Activated T-cell treated with anti-CD3 and anti-CD28 coated beads for 24 hours (primary cell): ENCODE data around the gene IL16.
"Not testable (repeated sequence)": the region's sequence is repeated elsewhere in the genome, so short reads cannot be mapped to it uniquely, and the experiment has no call there.

Experiments used
- DNase-seq: peaks from one replicate; pipeline ENCODE4 v3.0.0-alpha.2; 2020; ENCODE audit warnings: low read depth

The IL16 gene

GRCh38 chr15:81207987-81208386, 11.3 kb downstream of the IL16 start:
- DNase-seq, result not testable (repeated sequence)

GRCh38 chr15:81209635-81210034, 13.0 kb downstream of the IL16 start:
- no peak for DNase-seq

GRCh38 chr15:81211376-81211775, 14.7 kb downstream of the IL16 start:
- no peak for DNase-seq

- no peak for DNase-seq
Measured at GRCh38 chr15:81213982-81214381, 17.3 kb downstream of the IL16 start.

- DNase-seq, result no peak
Measured at GRCh38 chr15:81215531-81215930, 18.9 kb downstream of the IL16 start.

- DNase-seq, result no peak
Measured at GRCh38 chr15:81215983-81216382, 19.3 kb downstream of the IL16 start.

- no peak for DNase-seq
Measured at GRCh38 chr15:81216422-81216821, 19.7 kb downstream of the IL16 start.

- DNase-seq, result no peak
Measured at GRCh38 chr15:81221449-81221848, 24.8 kb downstream of the IL16 start.

GRCh38 chr15:81222007-81222406, 25.3 kb downstream of the IL16 start:
- DNase-seq, result no peak

GRCh38 chr15:81223346-81223971, 26.8 kb downstream of the IL16 start:
- DNase-seq, result no peak

- no peak for DNase-seq
Measured at GRCh38 chr15:81224232-81224631, 27.6 kb downstream of the IL16 start.

- no peak for DNase-seq
Measured at GRCh38 chr15:81225161-81225671, 28.5 kb downstream of the IL16 start.

- no peak for DNase-seq
Measured at GRCh38 chr15:81227716-81228115, 31.0 kb downstream of the IL16 start.

- DNase-seq, result no peak
Measured at GRCh38 chr15:81229586-81229985, 32.9 kb downstream of the IL16 start.

- no peak for DNase-seq
Measured at GRCh38 chr15:81235276-81236123, 38.8 kb downstream of the IL16 start.

GRCh38 chr15:81239190-81239589, 42.5 kb downstream of the IL16 start:
- no peak for DNase-seq

- no peak for DNase-seq
Measured at GRCh38 chr15:81242778-81243177, 46.1 kb downstream of the IL16 start.

- no peak for DNase-seq
Measured at GRCh38 chr15:81244306-81244705, 47.6 kb downstream of the IL16 start.

GRCh38 chr15:81253846-81254245, 57.2 kb downstream of the IL16 start:
- DNase-seq, result no peak

- no peak for DNase-seq
Measured at GRCh38 chr15:81254277-81254915, 57.7 kb downstream of the IL16 start.

- no peak for DNase-seq
Measured at GRCh38 chr15:81254916-81255290, 58.2 kb downstream of the IL16 start.

GRCh38 chr15:81255315-81255957, 58.8 kb downstream of the IL16 start:
- no peak for DNase-seq

- no peak for DNase-seq
Measured at GRCh38 chr15:81255958-81256320, 59.3 kb downstream of the IL16 start.
